ENCODE measurements around the gene EIF4A3. TPM values are rescaled to one million over a fixed set of nuclear protein-coding genes. Genes with fewer than 3 reads are reported as not detected.

EIF4A3 gene
- total RNA-seq, 1 experiment from 2014 or later: 160 TPM

DNA sequence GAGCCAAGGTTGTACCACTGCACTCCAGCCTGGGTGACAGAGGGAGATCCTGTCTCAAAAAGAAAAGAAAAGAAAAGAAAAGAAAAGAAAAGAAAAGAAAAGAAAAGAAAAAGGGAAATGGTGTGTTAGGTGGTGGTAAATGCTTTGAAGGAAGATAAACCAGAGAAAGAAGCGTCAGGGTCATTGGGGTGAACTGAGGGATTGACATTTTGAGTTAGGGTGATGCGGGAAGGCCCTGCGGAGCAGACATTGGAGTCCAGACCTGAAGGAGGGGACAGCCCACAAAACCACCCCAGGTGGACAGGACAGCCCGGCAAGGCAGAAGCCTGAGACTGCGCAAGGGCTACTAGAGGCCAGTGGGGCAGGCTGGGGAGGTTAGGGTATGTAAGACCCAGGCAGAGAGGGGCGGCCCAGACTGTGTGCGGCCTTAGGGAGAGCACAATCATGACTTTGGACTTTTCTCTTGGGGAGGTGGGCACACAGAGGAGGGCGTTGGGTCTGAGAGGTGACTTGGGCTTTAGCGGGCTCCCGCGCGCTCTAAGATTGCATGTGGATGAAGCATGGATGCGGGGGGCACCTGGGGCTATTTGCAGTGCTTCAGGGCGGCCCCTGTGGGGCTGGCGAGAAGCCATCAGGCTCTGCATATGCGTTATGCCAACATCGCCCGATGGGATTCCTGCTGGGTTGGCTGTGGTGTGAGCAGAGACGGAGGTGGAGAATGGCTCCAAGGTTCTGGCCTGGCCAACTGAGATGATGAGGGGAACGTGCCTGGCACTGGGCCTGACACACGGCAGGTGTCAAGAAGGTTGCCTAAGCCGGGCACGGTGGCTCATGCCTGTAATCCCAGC, 48.9 kb downstream of the EIF4A3 start:
- DNase-seq (ENCODE audit: low spot score) (no peak), ATAC-seq (no peak)
- H3K27ac Mint-ChIP-seq: no peak overlapping the region
- no peak overlapping the region for H3K4me3 Mint-ChIP-seq
- H3K36me3 Mint-ChIP-seq: no peaks in the 10 kb centered on the region
- POLR2A ChIA-PET: no interaction called here
- TF ChIP-seq SOX15 (CRISPR knock-in tag; IDR thresholded peaks at IDR 0.05): no peak
- TF ChIP-seq CREB1 (CRISPR knock-in tag; IDR thresholded peaks at IDR 0.05): no peak
- TF ChIP-seq IRF2 (CRISPR knock-in tag; IDR thresholded peaks at IDR 0.05; ENCODE audit: borderline replicate concordance, low read depth): no peak
- no peak for TF ChIP-seq TEAD4 (CRISPR knock-in tag; IDR thresholded peaks at IDR 0.05)
- TF ChIP-seq ETV6 (CRISPR knock-in tag; IDR thresholded peaks at IDR 0.05): no peak
- no peak for TF ChIP-seq KAT7 (CRISPR knock-in tag; IDR thresholded peaks at IDR 0.05; ENCODE audit: borderline replicate concordance)
- no peak for TF ChIP-seq ZNF317 (CRISPR knock-in tag; IDR thresholded peaks at IDR 0.05; ENCODE audit: borderline replicate concordance, low read depth)
- TF ChIP-seq, protein P1, sequence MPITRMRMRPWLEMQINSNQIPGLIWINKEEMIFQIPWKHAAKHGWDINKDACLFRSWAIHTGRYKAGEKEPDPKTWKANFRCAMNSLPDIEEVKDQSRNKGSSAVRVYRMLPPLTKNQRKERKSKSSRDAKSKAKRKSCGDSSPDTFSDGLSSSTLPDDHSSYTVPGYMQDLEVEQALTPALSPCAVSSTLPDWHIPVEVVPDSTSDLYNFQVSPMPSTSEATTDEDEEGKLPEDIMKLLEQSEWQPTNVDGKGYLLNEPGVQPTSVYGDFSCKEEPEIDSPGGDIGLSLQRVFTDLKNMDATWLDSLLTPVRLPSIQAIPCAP (CRISPR knock-in tag; IDR thresholded peaks at IDR 0.05): no peak
- TF ChIP-seq, protein P2, sequence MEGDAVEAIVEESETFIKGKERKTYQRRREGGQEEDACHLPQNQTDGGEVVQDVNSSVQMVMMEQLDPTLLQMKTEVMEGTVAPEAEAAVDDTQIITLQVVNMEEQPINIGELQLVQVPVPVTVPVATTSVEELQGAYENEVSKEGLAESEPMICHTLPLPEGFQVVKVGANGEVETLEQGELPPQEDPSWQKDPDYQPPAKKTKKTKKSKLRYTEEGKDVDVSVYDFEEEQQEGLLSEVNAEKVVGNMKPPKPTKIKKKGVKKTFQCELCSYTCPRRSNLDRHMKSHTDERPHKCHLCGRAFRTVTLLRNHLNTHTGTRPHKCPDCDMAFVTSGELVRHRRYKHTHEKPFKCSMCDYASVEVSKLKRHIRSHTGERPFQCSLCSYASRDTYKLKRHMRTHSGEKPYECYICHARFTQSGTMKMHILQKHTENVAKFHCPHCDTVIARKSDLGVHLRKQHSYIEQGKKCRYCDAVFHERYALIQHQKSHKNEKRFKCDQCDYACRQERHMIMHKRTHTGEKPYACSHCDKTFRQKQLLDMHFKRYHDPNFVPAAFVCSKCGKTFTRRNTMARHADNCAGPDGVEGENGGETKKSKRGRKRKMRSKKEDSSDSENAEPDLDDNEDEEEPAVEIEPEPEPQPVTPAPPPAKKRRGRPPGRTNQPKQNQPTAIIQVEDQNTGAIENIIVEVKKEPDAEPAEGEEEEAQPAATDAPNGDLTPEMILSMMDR (IDR thresholded peaks at IDR 0.05): no peak
- no peak for TF ChIP-seq NFE2L1 (CRISPR knock-in tag; IDR thresholded peaks at IDR 0.05)
- TF ChIP-seq, protein P3, sequence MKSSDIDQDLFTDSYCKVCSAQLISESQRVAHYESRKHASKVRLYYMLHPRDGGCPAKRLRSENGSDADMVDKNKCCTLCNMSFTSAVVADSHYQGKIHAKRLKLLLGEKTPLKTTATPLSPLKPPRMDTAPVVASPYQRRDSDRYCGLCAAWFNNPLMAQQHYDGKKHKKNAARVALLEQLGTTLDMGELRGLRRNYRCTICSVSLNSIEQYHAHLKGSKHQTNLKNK (CRISPR knock-in tag; IDR thresholded peaks at IDR 0.05): no peak
- TF ChIP-seq, protein P4, sequence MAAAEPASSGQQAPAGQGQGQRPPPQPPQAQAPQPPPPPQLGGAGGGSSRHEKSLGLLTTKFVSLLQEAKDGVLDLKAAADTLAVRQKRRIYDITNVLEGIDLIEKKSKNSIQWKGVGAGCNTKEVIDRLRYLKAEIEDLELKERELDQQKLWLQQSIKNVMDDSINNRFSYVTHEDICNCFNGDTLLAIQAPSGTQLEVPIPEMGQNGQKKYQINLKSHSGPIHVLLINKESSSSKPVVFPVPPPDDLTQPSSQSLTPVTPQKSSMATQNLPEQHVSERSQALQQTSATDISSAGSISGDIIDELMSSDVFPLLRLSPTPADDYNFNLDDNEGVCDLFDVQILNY (CRISPR knock-in tag; IDR thresholded peaks at IDR 0.05): no peak
- no peak for TF ChIP-seq NR1H2 (CRISPR knock-in tag; IDR thresholded peaks at IDR 0.05)
- H3K9me3 Mint-ChIP-seq: no peaks in the 10 kb centered on the region
- peaks cover 13% of the 10 kb centered on the region for H3K4me1 Mint-ChIP-seq
- CTCF ChIA-PET: interaction anchor here (0.7 kb wide), 1 partner anchor 15 kb away, joined by 3 read pairs; no protein-coding TSS in a partner anchor
- peaks cover 12% of the 10 kb centered on the region for H3K27me3 Mint-ChIP-seq (ENCODE audit: low read depth)

DNA sequence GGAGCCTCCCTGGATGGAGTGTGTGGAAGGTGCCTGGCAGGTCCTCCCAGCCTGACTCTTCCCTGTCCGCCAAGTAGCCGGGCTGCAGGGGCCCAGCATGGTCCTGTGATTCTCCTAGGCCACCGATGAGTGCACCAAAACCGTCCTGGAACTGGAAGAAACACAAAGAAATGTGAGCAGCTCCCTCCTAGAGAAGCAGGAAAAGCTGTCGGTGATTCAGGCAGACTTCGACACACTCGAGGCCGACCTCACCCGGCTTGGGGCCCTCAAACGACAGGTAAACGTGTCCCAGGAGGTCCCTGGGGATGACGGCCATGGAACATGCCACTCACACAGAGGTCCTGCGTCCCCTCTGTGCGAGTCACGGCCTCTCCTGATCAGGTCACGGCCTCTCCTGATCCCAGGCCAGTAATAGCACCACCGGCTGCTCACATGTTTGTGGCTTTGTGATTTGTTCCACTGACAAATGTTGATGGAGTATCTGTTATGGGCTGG, 49.8 kb downstream of the EIF4A3 start:
- ChIA-PET CTCF (no interaction called here), POLR2A (no interaction called here)
- no peak overlapping the region; the same call in 1 of the 2 replicates for H3K27ac Mint-ChIP-seq
- DNase-seq (ENCODE audit: low spot score) (no peak), ATAC-seq (no peak)
- H3K36me3 Mint-ChIP-seq: no peaks in the 10 kb centered on the region
- no peak overlapping the region for H3K4me3 Mint-ChIP-seq
- peaks cover 14% of the 10 kb centered on the region for H3K27me3 Mint-ChIP-seq (ENCODE audit: low read depth)
- peaks cover 6% of the 10 kb centered on the region for H3K4me1 Mint-ChIP-seq
- H3K9me3 Mint-ChIP-seq: no peaks in the 10 kb centered on the region
- TF ChIP-seq GTF2I (CRISPR knock-in tag; conservative IDR thresholded peaks at IDR 0.05): no peak
- TF ChIP-seq ZNF416 (CRISPR knock-in tag; IDR thresholded peaks at IDR 0.05): no peak
- TF ChIP-seq, protein P5, sequence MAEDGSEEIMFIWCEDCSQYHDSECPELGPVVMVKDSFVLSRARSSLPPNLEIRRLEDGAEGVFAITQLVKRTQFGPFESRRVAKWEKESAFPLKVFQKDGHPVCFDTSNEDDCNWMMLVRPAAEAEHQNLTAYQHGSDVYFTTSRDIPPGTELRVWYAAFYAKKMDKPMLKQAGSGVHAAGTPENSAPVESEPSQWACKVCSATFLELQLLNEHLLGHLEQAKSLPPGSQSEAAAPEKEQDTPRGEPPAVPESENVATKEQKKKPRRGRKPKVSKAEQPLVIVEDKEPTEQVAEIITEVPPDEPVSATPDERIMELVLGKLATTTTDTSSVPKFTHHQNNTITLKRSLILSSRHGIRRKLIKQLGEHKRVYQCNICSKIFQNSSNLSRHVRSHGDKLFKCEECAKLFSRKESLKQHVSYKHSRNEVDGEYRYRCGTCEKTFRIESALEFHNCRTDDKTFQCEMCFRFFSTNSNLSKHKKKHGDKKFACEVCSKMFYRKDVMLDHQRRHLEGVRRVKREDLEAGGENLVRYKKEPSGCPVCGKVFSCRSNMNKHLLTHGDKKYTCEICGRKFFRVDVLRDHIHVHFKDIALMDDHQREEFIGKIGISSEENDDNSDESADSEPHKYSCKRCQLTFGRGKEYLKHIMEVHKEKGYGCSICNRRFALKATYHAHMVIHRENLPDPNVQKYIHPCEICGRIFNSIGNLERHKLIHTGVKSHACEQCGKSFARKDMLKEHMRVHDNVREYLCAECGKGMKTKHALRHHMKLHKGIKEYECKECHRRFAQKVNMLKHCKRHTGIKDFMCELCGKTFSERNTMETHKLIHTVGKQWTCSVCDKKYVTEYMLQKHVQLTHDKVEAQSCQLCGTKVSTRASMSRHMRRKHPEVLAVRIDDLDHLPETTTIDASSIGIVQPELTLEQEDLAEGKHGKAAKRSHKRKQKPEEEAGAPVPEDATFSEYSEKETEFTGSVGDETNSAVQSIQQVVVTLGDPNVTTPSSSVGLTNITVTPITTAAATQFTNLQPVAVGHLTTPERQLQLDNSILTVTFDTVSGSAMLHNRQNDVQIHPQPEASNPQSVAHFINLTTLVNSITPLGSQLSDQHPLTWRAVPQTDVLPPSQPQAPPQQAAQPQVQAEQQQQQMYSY (CRISPR knock-in tag; IDR thresholded peaks at IDR 0.05): no peak
- TF ChIP-seq RORB (CRISPR knock-in tag; IDR thresholded peaks at IDR 0.05): no peak
